Keratinocyte (primary cell): ENCODE results near the gene RGL3.

Experiments
- EZH2 ChIP-seq: IDR thresholded peaks from one replicate; pipeline ENCODE4 v1.6.1; 2012; ENCODE audit warnings: inconsistent platforms, mild to moderate bottlenecking, low read length, moderate library complexity
- TF ChIP-seq, protein P1 (sequence below), 3 experiments: IDR thresholded peaks in 1 of 3; conservative IDR thresholded peaks in 1 of 3; optimal IDR thresholded peaks in 1 of 3; 2 replicates in 2 of 3; 3 replicates in 1 of 3; pipeline versions ENCODE3 to v1.5.1; 2011; ENCODE audit warnings: low read length in 3 of 3, mild to moderate bottlenecking in 3 of 3, moderate library complexity in 2 of 3, control low read depth in 1 of 3, inconsistent platforms in 1 of 3; ENCODE audit not compliant: insufficient read depth in 2 of 3; ENCODE audit errors: extremely low read depth in 1 of 3

DNA sequence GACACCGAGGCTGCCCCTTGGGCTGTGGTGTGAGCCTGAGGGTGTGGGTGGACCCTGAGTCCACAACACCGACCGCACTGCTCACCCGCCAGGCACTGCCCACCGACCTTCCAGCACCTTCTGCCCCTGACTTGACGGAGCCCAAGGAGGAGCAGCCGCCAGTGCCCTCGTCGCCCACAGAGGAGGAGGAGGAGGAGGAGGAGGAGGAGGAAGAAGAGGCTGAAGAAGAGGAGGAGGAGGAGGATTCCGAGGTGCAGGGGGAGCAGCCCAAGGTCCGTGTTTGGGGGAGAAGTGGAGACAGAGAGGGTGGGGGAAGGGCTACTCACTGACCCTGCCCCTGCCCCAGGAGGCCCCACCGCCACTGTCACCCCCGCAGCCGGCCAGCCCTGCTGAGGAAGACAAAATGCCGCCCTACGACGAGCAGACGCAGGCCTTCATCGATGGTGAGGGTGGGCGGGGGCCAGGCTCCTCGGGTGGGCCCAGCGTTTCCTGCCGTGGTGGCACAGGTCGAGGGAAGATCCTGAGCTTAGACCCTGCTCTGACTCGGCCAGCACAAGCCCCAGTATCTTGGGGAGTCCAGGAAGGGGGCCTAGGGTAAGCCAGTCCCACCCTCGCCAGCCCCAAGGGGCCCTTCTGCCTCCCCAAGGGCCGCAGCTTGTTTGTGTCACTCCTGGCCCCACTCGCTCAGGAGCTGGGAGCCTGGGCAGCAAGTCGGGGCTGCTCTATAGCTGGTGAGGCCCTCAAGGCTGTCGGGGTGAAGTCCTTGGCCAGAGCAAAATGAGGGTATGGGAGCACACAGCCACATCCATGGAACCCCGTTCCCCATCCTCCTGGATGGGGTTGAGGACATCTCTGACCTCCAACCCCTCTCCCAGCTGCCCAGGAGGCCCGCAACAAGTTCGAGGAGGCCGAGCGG, 28.5 kb upstream of the RGL3 start:
- TF ChIP-seq, protein P1, sequence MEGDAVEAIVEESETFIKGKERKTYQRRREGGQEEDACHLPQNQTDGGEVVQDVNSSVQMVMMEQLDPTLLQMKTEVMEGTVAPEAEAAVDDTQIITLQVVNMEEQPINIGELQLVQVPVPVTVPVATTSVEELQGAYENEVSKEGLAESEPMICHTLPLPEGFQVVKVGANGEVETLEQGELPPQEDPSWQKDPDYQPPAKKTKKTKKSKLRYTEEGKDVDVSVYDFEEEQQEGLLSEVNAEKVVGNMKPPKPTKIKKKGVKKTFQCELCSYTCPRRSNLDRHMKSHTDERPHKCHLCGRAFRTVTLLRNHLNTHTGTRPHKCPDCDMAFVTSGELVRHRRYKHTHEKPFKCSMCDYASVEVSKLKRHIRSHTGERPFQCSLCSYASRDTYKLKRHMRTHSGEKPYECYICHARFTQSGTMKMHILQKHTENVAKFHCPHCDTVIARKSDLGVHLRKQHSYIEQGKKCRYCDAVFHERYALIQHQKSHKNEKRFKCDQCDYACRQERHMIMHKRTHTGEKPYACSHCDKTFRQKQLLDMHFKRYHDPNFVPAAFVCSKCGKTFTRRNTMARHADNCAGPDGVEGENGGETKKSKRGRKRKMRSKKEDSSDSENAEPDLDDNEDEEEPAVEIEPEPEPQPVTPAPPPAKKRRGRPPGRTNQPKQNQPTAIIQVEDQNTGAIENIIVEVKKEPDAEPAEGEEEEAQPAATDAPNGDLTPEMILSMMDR (optimal IDR thresholded peaks at IDR 0.05 in 1 of 3, IDR thresholded peaks at IDR 0.05 in 1 of 3, conservative IDR thresholded peaks at IDR 0.05 in 1 of 3; ENCODE audit: extremely low read depth in 1 of 3, insufficient read depth in 2 of 3, low read length in 3 of 3): no peak
- TF ChIP-seq EZH2: no peak
